Kidney (tissue), 14 donors: ENCODE results near the gene IFT27. TPM values are rescaled to one million over a fixed set of nuclear protein-coding genes. Genes with fewer than 3 reads are reported as not detected.

Experiments used
- DNase-seq, 5 donors: peaks; one replicate each; pipeline ENCODE4 v3.0.0-alpha.2; 2013 to 2020
- FAIRE-seq: peaks from 2 replicates; lab custom pipeline; 2012; peaks lifted over from hg19 to GRCh38; lab: Jason Lieb, UNC
- H3K27ac ChIP-seq, 2 donors: one replicate each; pipeline ENCODE4 v1.7.0; 2013; ENCODE audit warnings: low read depth in 2 of 2, low read length in 2 of 2, inconsistent platforms in 1 of 2
- H3K27me3 ChIP-seq: one replicate; pipeline ENCODE4 v1.7.1; 2013; ENCODE audit warnings: low read length, inconsistent platforms; ENCODE audit not compliant: control insufficient read depth, insufficient read depth
- H3K36me3 ChIP-seq, 3 donors: one replicate each; pipeline versions ENCODE4 v1.7.0 to v1.7.1; 2013; ENCODE audit warnings: low read length in 3 of 3, control low read depth in 1 of 3, inconsistent platforms in 1 of 3; ENCODE audit not compliant: insufficient read depth in 3 of 3, control insufficient read depth in 2 of 3
- H3K4me1 ChIP-seq, 3 donors: one replicate each; pipeline versions ENCODE4 v1.7.0 to v1.7.1; 2013; ENCODE audit warnings: low read length in 3 of 3, inconsistent platforms in 1 of 3, low read depth in 1 of 3; ENCODE audit not compliant: control insufficient read depth in 2 of 3, insufficient read depth in 2 of 3
- H3K4me3 ChIP-seq, 3 donors: one replicate each; pipeline versions ENCODE4 v1.7.0 to v1.8.1; 2013; ENCODE audit warnings: low read length in 3 of 3, control low read depth in 1 of 3, inconsistent platforms in 1 of 3
- H3K9ac ChIP-seq, 3 donors: one replicate each; pipeline versions ENCODE4 v1.7.0 to v1.7.1; 2013; ENCODE audit warnings: low read length in 3 of 3, control low read depth in 1 of 3, inconsistent platforms in 1 of 3
- H3K9me3 ChIP-seq, 3 donors: one replicate each; pipeline versions ENCODE4 v1.7.0 to v1.7.1; 2013; ENCODE audit warnings: low read length in 3 of 3, control low read depth in 1 of 3, inconsistent platforms in 1 of 3; ENCODE audit not compliant: control insufficient read depth in 2 of 3, insufficient read depth in 1 of 3
- CTCF ChIP-seq: IDR thresholded peaks from 3 replicates; pipeline ENCODE4 v1.5.1; 2012; ENCODE audit warnings: mild to moderate bottlenecking, moderate library complexity, borderline replicate concordance; ENCODE audit not compliant: insufficient read depth; ENCODE audit errors: extremely low read depth
- intact Hi-C: fragments of 100-400 bp; cut with DNase I; formaldehyde crosslinking; loops from one replicate; pipeline ENCODE4 v1.11.1; 2022
- polyA plus RNA-seq: library from polyadenylated mRNA; stranded (reverse); fragments of 350-450 nt; fragmentation: Illumina TruSeq; extraction: RNeasy Lipid Tissue Mini Kit (QIAGEN cat#74804); gene quantifications from one replicate; pipeline ENCODE4 v1.2.3, GENCODE V29; 2014; ENCODE audit warnings: low read depth, low replicate concordance; ENCODE audit not compliant: insufficient read depth
- total RNA-seq: library from RNA; stranded (reverse); fragmentation: NEBNext Ultra II Directional; extraction: Animal tissue kit (Norgen Biotek cat#: 25700); gene quantifications from one replicate; pipeline ENCODE4 v1.2.1, GENCODE V29; 2021
- donor health status: control.
- donor health status: control.
- donor health status: control.
- donor health status: control.
- donor health status: control.
- donor health status: DM: yes; HTN: yes; CAD: no.
- donor health status: Normal renal cell carcinoma (clear cell type).

The IFT27 gene
- total and polyA plus RNA-seq, 2 donors from 2014 or later, result 33.1 to 52.7 TPM

GRCh38 chr22:36798674-36799066 lies 22.8 kb upstream of the IFT27 start:
- H3K27me3 ChIP-seq, result no peaks in the 10 kb centered on the region
- intact Hi-C loops, result no loop called here
- no peak overlapping the region for H3K9ac ChIP-seq
- H3K36me3 ChIP-seq, result no peaks in the 10 kb centered on the region
- no peak for TF ChIP-seq CTCF
- DNase-seq, result no peak
- no peak for FAIRE-seq
- H3K4me3 ChIP-seq, result no peak overlapping the region
- no peaks in the 10 kb centered on the region for H3K4me1 ChIP-seq
- no peaks in the 10 kb centered on the region for H3K9me3 ChIP-seq
- H3K27ac ChIP-seq, result no peak overlapping the region

- Histone ChIP-seq H3K27ac (no peak overlapping the region), H3K9me3 (no peaks in the 10 kb centered on the region), H3K27me3 (no peaks in the 10 kb centered on the region), H3K9ac (no peak overlapping the region), H3K36me3 (no peaks in the 10 kb centered on the region), H3K4me3 (no peak overlapping the region), H3K4me1 (no peaks in the 10 kb centered on the region)
- intact Hi-C loops, result no loop called here
- no peak for TF ChIP-seq CTCF
- DNase-seq (peak in 4 of 5 donors; percentile 76 to 81 (median 79)), FAIRE-seq (no peak)
These were observed 22.2 kb upstream of the IFT27 start for GRCh38 chr22:36797911-36798673.

- no peaks in the 10 kb centered on the region for H3K9me3 ChIP-seq
- FAIRE-seq, result no peak
- intact Hi-C loops, result no loop called here
- H3K27me3 ChIP-seq, result no peaks in the 10 kb centered on the region
- TF ChIP-seq CTCF, result no peak
- no peak overlapping the region for H3K27ac ChIP-seq
- no peaks in the 10 kb centered on the region for H3K4me1 ChIP-seq
- peak in 2 of 5 donors; percentile 34 to 39 for DNase-seq
- no peak overlapping the region for H3K9ac ChIP-seq
- no peak overlapping the region for H3K4me3 ChIP-seq
- H3K36me3 ChIP-seq, result no peaks in the 10 kb centered on the region
These were observed 21.5 kb upstream of the IFT27 start for GRCh38 chr22:36797374-36797773.
